HG02623 (cell line): ENCODE measurements around the gene HTR5A.
"Not testable (repeated sequence)": the region's sequence is repeated elsewhere in the genome, so short reads cannot be mapped to it uniquely, and the experiment has no call there.

Source experiments
- ATAC-seq: cut with Tn5 transposase; IDR thresholded peaks from one replicate; pipeline ENCODE4 v1.9.1; 2021; ENCODE audit warnings: moderate library complexity; ENCODE audit not compliant: unreplicated experiment

The HTR5A gene

DNA sequence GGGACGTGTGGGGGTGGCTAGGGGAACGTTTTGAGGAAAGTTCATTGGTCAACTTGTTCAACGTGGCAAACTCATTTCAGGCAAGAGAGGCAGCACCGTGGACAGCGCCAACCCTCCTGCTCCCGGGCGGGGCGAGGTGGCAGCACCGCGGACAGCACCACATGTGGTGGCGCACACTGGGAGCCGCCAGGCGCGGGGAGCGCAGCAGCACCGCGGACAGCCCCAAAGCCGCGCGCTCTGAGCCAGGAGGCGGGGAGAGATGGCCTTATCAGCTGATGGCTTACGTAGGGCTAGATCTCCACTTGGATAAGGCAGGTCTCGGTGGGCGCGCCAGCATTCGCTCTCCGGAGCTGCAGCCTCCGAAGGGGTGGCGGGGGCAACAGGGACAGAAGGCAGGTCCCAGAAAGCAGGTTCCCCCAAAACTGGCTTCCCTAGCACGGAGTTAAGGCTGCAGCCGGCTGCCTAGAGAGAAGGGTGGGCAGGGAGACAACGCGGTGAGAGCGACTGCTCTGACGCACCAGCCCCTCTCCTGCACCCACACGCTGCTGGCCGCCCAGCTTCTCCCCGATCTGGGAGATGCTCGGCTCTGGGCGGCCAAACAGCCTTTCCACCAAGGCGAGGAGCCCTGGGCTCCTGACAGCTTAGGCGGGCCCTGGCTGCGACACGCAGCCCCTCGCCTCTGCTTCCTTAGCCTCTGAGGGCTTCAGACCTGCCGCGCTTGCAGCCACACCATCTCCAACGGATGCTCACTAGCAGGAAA lies at the start of gene HTR5A:
Gene HTR5A, plus strand, starts transcription at position 333 of the 760 bp plus-strand sequence. CDS start 576 bp downstream, outside the sequence.
- peak; percentile 88 for ATAC-seq

DNA sequence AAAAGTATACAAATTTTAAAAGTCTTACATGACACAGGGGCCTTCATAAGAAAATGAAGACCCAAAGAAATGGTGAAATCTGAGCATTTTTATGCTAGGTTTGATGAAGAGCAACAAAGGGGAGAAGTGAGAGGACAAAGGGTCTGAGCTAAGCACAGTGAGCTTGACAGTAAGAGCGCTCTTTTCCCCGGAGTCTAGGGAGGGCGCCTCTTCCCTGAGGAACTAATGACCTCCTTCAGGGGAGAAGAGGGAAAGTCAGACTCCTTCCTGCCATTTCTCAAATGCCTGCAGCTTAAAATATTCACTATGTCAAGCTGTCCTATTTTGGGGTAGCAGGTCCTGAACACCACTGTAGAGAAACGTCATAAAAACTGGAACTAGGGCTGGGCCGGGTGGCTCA lies 49.1 kb upstream of the HTR5A start:
- no peak for ATAC-seq

DNA sequence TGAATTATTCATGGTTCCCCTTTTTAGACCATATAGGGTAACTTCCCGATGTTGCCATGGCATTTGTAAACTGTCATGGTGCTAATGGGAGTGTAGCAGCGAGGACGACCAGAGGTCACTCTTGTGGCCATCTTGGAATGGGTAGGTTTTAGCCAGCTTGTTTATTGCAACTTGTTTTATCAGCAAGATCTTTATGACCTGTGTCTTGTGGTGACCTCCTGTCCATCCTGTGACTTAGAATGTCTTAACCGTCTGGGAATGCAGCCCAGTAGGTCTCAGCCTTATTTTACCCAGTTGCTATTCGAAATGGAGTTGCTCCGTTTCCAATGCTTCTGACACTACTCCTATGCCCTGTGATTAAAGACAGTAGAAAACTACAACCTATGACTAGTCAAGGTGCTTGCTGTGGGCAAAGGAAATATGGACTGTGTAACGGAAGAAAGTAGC lies 48.4 kb upstream of the HTR5A start:
- no peak for ATAC-seq

DNA sequence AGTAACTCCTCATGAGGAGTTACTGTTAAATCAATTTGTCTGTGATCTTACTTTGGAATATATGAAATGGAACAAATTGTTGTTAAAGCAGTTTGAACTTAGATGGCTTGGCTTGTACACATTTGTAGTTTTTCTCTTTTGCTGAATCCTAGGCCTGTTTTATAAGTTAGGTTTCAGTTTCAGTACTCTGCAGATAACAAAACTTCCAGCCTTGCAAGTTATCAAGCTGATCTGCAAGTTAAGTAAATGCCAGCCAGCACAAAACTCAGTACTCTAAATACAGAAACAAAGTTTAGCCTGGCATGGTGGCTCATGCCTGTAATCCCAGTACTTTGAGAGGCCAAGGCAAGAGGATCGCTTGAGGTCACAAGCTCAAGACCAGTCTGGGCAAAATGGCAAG lies 42.2 kb upstream of the HTR5A start:
- ATAC-seq: no peak

DNA sequence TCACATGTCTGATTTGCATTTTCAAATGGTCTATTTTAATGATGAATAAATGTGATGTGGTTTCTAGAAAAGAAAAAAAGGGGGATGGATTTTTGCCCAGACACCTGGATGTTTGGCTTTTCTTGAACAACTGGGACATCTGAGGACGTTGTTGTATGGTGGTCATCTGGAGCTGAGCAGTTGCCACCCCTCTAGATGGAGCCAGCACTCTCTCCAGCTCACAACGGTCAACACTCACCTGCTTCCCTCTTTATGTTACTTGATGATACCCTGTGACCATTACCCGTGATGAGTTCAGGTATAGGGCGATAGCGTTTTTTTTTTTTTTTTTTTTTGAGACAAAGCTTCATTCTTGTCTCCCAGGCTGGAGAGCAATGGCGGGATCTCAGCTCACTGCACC lies 37.1 kb upstream of the HTR5A start:
- no peak for ATAC-seq

DNA sequence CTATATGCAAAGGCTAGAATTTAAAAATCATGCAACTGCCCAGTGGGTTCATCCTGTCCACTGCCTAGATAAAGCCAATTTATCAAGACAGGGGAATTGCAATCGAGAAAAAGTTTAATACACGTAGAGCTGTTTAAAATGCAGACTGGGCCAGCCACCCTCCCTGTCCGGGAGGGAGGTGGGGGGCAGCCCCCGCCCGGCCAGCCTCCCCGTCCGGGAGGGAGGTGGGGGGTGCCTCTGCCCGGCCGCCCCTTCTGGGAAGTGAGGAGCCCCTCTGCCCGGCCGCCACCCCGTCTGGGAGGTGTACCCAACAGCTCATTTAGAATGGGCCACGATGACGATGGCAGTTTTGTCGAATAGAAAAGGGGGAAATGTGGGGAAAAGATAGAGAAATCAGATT lies 35.6 kb upstream of the HTR5A start:
- ATAC-seq: not testable (repeated sequence)

DNA sequence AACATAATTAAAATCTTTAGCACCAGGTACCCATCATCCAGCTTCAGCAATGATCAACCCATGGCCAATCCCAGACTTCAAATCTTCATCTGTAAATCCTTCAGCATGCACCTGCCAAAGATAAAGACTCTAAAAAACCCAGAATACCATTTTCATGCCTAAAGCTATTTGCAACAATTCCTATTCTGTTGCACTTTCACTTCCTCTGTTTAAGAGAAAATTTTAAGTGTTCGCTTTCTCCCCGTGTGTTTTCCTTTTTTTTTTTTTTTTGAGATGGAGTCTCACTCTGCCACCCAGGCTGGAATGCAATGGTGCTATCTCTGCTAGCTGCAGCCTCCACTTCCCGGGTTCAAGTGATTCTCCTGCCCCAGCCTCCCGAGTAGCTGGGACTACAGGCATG lies 31.8 kb upstream of the HTR5A start:
- no peak for ATAC-seq

DNA sequence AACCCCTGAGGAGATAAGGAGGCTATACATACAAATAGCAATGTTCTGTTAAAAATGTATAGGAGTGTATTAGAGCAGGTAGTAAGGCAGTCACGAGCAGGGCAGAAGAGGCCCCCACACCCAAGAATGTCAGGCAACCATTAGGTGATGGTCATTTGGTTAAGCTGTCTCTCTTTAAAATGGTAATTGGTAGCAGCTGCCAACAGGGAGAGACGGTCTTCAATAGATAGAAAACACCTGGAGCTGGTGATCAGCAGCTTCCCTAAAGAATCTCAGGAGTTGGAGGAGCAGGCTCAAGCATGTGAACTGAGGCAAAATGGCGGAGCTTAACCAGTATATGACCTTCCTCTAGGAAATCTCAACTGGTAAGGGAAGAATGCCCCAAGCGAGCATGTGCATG lies 26.4 kb upstream of the HTR5A start:
- ATAC-seq: no peak

DNA sequence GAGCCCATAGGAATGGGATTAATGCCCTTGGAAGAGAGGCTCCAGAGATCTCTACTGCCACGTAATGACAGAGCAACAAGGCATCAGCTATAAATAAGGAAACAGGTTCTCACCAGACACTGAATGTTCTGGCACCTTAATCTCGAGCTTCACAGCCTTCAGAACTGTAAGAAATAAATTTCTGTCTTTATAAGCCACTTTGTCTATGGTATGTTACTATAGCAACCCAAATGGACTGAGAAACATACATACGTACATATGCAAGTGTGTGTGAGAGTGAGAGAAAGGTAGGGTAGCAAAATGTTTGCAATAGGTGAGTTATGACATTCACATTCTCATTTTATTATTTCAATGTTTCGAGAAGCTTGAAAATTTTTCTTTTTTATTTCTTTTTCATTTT lies 22.1 kb upstream of the HTR5A start:
- ATAC-seq: no peak

DNA sequence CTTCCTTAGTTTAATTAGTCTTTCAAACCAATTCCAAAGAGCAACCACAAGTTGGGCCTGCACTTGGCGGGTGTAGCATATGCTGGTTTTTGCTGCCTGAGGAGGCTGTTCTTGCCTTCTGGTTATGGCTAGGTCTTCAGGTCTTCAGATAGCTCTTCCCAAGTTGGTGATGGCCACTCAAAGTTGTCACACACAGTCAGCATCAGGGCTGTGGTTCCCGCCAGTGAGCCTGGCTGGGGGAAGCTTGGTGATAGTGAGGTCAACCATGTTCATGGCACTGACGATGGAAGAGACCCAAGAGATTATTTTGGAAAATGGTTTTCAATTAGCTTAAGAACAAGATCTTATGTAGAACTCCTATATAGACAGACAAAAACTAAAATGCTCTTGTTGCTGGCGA lies 18.8 kb upstream of the HTR5A start:
- ATAC-seq: no peak

DNA sequence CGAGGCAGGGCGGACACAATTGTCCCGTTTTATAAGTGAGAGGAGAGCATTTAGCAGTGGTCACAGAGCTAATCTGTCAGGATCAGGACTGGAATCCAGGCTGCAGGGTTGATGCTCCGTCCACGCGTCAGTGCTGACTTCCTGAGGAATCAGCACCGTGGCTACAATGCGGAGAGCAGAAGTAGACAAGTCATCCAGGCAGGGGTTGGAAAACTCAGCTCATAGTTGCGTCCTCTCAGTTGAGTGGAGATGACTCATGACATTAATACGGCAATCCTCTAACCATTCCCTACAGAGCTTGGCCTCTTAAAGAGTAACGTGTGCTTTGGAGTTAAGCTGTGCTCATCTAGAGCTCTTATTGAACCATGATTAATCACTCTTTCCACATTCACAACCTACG lies 17.1 kb upstream of the HTR5A start:
- no peak for ATAC-seq

DNA sequence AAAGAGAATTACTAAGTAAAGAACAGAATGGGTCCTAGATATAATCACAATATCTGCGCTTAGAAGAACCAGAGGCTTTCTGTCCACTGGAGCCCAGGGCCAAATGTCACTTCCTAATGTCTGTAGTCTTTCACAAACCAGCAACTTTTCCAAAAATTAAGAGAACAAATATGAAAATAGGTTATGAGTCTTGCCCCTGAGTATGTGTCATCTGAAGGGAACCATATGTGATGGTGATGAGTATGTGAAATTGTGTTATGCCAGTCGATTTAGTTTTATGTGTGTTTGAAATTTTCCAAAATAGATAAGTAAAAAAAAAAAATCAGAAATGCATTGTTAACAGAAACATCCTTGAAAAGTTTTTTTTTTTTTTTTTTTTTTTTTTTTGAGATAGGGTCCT lies 15.4 kb upstream of the HTR5A start:
- ATAC-seq: no peak

DNA sequence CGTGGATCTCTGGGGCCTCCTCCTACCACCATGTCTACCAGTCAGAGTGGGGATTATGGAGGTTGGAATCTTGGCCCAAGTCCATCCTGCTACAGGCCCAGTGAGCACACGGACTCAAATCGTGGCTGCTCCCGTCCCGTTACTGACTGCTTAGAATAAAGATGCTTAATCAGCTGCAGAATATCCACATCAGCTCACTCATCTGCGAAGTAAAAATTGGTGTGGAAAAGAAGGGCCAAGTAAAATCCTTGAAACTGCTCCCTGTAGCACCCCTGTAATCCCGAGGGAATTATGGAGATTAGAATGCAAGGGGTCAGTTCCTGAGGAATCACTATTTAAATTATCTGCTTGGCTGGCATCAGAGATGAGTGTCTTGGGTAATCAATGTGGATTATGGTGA lies 13.0 kb upstream of the HTR5A start:
- ATAC-seq: no peak

DNA sequence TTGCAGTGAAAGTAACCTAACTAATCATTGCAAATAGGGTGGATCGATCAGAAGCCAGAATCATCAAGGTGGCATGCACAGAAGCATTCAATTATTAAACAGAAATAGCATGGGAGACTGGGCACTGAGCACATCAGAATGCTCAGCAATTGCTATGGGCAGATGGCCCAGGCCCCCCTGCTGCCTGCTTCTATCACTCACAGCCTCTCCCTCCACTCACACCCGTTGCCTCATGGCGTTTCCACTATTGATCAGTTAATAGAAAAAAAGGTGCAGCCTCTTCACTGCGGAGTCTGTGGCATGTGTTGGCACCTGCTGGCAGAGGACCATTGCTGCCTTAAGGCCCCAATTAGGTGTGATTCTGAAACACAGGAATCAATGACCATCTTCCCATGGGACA lies 11.2 kb upstream of the HTR5A start:
- ATAC-seq: no peak

DNA sequence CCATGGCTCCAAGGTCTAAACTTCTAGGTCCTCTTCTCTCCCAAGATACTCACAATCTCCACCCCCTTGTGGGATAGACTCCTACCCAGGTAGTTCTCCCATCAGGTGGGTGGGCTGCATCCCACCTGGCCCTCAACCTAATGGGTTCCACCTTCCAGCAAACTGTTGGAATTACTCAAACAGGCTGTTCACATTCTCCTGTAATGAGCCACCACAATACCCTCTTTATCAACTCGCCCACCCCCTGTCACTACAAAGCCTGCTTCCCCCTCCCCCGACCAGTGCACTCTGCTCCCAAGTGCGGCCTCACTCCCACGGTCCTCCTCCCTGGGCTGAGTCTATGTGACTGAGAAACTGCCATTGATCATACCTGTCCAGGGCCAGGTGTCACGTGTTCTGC lies 10.4 kb upstream of the HTR5A start:
- ATAC-seq: no peak

DNA sequence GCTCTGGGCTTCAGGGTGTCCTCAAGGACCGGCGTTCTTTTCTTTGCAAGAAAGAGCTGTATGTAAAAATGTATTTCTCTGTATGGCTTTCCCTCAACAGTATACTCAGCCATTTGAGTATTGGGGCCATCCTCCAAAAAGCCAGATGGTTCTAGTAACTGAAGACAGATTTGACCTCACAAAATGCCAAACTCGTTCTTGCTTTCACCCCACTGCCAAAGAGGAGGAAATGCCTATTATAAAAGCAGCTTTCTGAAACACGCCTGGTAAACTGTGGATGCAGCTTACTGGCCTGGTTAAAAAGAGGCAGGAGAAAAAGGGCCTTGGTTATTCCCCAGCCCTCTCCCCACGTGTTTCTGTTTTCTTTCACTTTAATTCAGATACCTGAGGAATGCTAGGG lies 7.7 kb upstream of the HTR5A start:
- ATAC-seq: no peak

DNA sequence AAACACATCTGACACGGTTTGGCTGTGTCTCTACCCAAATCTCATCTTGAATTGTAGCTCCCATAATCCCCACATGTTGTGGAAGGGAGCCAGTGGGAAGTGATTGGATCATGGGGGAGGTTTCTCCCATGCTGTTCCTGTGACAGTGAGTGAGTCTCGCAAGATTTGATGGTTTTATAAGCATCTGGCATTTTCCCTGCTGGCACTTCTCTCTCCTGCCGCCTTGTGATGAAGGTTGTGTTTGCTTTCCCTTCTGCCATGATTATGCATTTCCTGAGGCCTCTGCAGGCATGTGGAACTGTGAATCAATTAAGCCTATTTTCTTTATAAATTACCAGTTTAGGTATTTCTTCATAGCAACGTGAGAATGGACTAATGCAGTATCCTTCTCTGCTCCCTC lies 5.9 kb upstream of the HTR5A start:
- no peak for ATAC-seq

DNA sequence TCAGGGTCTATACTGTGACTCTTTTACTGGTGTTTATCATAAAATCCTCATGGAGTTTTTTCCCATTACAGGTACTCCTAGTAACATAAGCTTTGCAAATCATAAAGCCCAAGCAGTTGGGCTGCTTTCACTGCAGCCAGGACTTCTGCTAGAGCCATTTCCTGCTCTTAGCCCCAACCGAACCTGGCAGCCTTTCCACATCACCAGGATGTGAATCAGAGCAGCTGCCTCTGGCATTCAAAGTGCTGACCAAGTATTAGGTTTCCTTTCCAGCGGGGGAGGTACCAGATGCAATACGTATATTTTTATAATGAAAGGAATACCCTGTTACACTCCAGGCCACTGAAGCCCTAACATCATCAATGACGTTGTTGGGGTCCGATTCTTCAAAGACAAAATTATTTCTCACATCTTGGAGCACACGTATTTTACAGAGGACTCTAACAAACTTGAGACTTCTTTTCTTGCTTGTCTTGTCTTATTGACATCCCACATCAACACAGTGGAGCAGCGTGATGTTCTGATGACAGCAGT lies 3.6 kb upstream of the HTR5A start:
- no peak for ATAC-seq

DNA sequence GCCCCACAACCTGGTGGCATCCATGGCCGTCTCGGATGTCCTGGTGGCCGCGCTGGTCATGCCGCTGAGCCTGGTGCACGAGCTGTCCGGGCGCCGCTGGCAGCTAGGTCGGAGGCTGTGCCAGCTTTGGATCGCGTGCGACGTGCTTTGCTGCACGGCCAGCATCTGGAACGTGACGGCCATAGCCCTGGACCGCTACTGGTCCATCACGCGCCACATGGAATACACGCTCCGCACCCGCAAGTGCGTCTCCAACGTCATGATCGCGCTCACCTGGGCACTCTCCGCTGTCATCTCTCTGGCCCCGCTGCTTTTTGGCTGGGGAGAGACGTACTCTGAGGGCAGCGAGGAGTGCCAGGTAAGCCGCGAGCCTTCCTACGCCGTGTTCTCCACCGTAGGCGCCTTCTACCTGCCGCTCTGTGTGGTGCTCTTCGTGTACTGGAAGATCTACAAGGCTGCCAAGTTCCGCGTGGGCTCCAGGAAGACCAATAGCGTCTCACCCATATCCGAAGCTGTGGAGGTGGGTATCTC lies 1.1 kb downstream of the HTR5A start:
- ATAC-seq: no peak

DNA sequence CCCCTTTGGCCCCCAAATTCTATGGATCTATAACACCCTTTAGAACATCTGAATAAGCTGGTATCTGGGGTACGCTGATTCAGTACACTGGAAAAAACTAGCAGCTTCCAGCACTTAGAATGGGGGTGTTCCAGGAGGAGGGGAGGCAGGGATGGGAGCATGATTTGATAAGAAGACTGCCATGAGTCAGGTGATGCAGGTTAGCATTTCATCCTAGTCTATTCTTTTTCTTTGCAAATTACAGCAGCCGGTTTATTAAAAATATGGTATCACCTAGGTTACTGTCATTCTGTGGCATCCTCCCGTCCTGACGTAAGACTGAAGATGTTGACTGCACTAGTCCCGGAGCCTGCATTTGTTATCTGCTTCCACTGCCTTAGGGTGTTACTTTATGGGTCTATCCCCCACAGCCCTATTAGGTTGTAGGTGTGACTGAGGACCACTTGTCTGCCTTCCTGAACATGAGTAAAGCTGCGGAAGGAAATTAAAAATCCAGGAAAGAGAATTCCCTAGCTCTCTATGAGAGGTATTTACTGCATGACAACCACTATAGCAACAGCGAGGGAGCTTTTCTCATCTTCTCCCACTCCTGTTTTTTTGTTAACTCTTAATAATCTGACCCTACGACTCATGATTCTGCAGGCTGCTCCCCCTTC lies 1.9 kb downstream of the HTR5A start:
- no peak for ATAC-seq

DNA sequence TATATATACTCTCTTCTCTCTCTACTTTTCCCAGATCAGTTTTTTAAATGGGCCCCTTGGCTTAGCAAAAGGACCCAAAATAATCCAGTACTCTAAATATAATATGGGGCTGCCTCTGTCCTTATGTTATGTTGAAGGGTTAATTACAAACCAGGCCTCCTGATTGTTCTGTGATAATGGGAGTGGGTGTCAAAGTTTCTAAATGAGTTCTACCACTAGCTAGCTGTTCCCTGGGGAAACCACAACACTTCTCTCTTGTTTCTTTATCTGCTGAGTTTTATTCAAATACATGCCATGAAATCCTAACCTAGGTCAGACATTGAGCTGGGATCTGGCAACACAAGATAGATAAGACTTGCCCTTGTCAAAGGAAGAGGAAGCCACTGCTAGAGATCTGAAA lies 3.8 kb downstream of the HTR5A start:
- ATAC-seq: no peak

DNA sequence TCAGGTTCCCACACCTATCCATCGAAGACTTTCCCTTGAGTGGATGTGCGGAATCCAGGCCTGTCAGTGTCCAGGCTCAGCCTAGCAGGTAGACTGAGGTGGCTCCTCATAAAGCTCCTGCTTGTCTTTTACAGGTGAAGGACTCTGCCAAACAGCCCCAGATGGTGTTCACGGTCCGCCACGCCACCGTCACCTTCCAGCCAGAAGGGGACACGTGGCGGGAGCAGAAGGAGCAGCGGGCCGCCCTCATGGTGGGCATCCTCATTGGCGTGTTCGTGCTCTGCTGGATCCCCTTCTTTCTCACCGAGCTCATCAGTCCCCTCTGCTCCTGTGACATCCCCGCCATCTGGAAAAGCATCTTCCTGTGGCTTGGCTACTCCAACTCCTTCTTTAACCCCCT lies 13.9 kb downstream of the HTR5A start:
- ATAC-seq: no peak
